WTC11 (cell line): Measurements from ENCODE around the gene ANKS6. TPM values are rescaled to one million over a fixed set of nuclear protein-coding genes. Genes with fewer than 3 reads are reported as not detected.

Experiments used
- ATAC-seq: fragments of 200-7000 bp; cut with Tn5 transposase; 2 replicates; pipeline ENCODE4 v1.10.0; 2021; ENCODE audit warnings: mild to moderate bottlenecking, moderate library complexity
- CTCF ChIA-PET: fragments of 300-600 bp; sonication (Branson Sonifier 250); formaldehyde crosslinking; loops from one replicate; lab custom pipeline; 2021; ENCODE audit warnings: antibody characterized with exemption; lab: Charles Lee
- POLR2A ChIA-PET: fragments of 350-600 bp; sonication (Branson Sonifier 250); formaldehyde crosslinking; loops from one replicate; lab custom pipeline; 2021; ENCODE audit warnings: antibody characterized with exemption; lab: Charles Lee
- DNase-seq: peaks from one replicate; pipeline ENCODE4 v3.0.0; 2021; ENCODE audit warnings: low spot score
- H3K27ac Mint-ChIP-seq: 2 replicates; pipeline ENCODE4 v1.8.0; 2021; ENCODE audit warnings: mixed read lengths
- H3K27me3 Mint-ChIP-seq: 2 replicates; pipeline ENCODE4 v1.8.0; 2021; ENCODE audit warnings: low read depth, mild to moderate bottlenecking, moderate library complexity, mixed read lengths
- H3K36me3 Mint-ChIP-seq: 2 replicates; pipeline ENCODE4 v1.8.0; 2021; ENCODE audit warnings: mixed read lengths
- H3K4me1 Mint-ChIP-seq: 2 replicates; pipeline ENCODE4 v1.8.0; 2022; ENCODE audit warnings: mixed read lengths
- H3K4me3 Mint-ChIP-seq: 2 replicates; pipeline ENCODE4 v1.8.0; 2021; ENCODE audit warnings: mild to moderate bottlenecking, moderate library complexity, mixed read lengths
- H3K9me3 Mint-ChIP-seq: 2 replicates; pipeline ENCODE4 v1.8.0; 2021; ENCODE audit warnings: mixed read lengths
- AFF4 ChIP-seq: sonication (generic); formaldehyde crosslinking; IDR thresholded peaks from 2 replicates; pipeline ENCODE4 v1.8.1; 2023; ENCODE audit warnings: mild to moderate bottlenecking, missing genetic modification reagents, borderline replicate concordance
- ATF1 ChIP-seq: sonication (generic); formaldehyde crosslinking; IDR thresholded peaks from 2 replicates; pipeline ENCODE4 v1.8.1; 2023; ENCODE audit warnings: mild to moderate bottlenecking, moderate library complexity, missing genetic modification reagents
- ATF2 ChIP-seq: sonication (generic); formaldehyde crosslinking; IDR thresholded peaks from 2 replicates; pipeline ENCODE4 v1.8.1; 2022; ENCODE audit warnings: low read depth, missing genetic modification reagents, borderline replicate concordance
- CDX4 ChIP-seq: fragments of 250-450 bp; sonication (Bioruptor Pico); IDR thresholded peaks from 2 replicates; pipeline ENCODE4 v1.9.0; 2021; ENCODE audit warnings: moderate library complexity, mild to moderate bottlenecking, inconsistent platforms, borderline replicate concordance
- CREB1 ChIP-seq: sonication (generic); formaldehyde crosslinking; IDR thresholded peaks from 2 replicates; pipeline ENCODE4 v1.8.0; 2023; ENCODE audit warnings: mild to moderate bottlenecking, missing genetic modification reagents
- ETV6 ChIP-seq: sonication (generic); formaldehyde crosslinking; IDR thresholded peaks from 2 replicates; pipeline ENCODE4 v1.8.1; 2022; ENCODE audit warnings: mild to moderate bottlenecking, missing genetic modification reagents
- GTF2I ChIP-seq: fragments of 250-450 bp; sonication (Bioruptor Pico); conservative IDR thresholded peaks from 2 replicates; pipeline ENCODE4 v1.4.0; 2021; ENCODE audit warnings: mild to moderate bottlenecking
- HMGA2 ChIP-seq: fragments of 250-450 bp; sonication (Bioruptor Pico); IDR thresholded peaks from 2 replicates; pipeline ENCODE4 v1.4.0; 2021; ENCODE audit warnings: mild to moderate bottlenecking, moderate library complexity
- HMGXB4 ChIP-seq: sonication (generic); formaldehyde crosslinking; IDR thresholded peaks from 2 replicates; pipeline ENCODE4 v1.8.1; 2023; ENCODE audit warnings: mild to moderate bottlenecking, moderate library complexity, missing genetic modification reagents
- JUN ChIP-seq: sonication (generic); formaldehyde crosslinking; IDR thresholded peaks from 2 replicates; pipeline ENCODE4 v1.8.0; 2023; ENCODE audit warnings: mild to moderate bottlenecking, missing genetic modification reagents
- NFATC4 ChIP-seq: fragments of 250-450 bp; sonication (Bioruptor Pico); IDR thresholded peaks from 2 replicates; pipeline ENCODE4 v1.9.0; 2021; ENCODE audit warnings: mild to moderate bottlenecking
- NFE2L1 ChIP-seq: sonication (generic); formaldehyde crosslinking; IDR thresholded peaks from 2 replicates; pipeline ENCODE4 v1.8.1; 2023; ENCODE audit warnings: missing genetic modification reagents
- PRDM15 ChIP-seq: sonication (generic); formaldehyde crosslinking; IDR thresholded peaks from 2 replicates; pipeline ENCODE4 v1.8.0; 2022; ENCODE audit warnings: missing genetic modification reagents
- SMAD3 ChIP-seq: sonication (generic); formaldehyde crosslinking; IDR thresholded peaks from 2 replicates; pipeline ENCODE4 v1.8.0; 2022; ENCODE audit warnings: missing genetic modification reagents, mild to moderate bottlenecking, borderline replicate concordance
- SMAD4 ChIP-seq: sonication (generic); formaldehyde crosslinking; IDR thresholded peaks from 2 replicates; pipeline ENCODE4 v1.8.0; 2022; ENCODE audit warnings: mild to moderate bottlenecking, missing genetic modification reagents
- TEAD4 ChIP-seq: sonication (generic); formaldehyde crosslinking; IDR thresholded peaks from 2 replicates; pipeline ENCODE4 v1.8.0; 2022; ENCODE audit warnings: mild to moderate bottlenecking, missing genetic modification reagents
- ZBTB21 ChIP-seq: sonication (generic); formaldehyde crosslinking; IDR thresholded peaks from 2 replicates; pipeline ENCODE4 v1.8.1; 2023; ENCODE audit warnings: mild to moderate bottlenecking, missing genetic modification reagents, borderline replicate concordance
- ZBTB43 ChIP-seq: sonication (generic); formaldehyde crosslinking; IDR thresholded peaks from 2 replicates; pipeline ENCODE4 v1.8.1; 2023; ENCODE audit warnings: mild to moderate bottlenecking, missing genetic modification reagents
- ZMAT4 ChIP-seq: fragments of 250-450 bp; sonication (Bioruptor Pico); IDR thresholded peaks from 2 replicates; pipeline ENCODE4 v1.9.0; 2021; ENCODE audit warnings: mild to moderate bottlenecking
- ZNF263 ChIP-seq: sonication (generic); formaldehyde crosslinking; IDR thresholded peaks from 2 replicates; pipeline ENCODE4 v1.8.1; 2022; ENCODE audit warnings: low read depth, mild to moderate bottlenecking, moderate library complexity, missing genetic modification reagents
- ZNF396 ChIP-seq: fragments of 250-450 bp; sonication (Bioruptor Pico); IDR thresholded peaks from 2 replicates; pipeline ENCODE4 v1.8.0; 2021; ENCODE audit warnings: mild to moderate bottlenecking, moderate library complexity, borderline replicate concordance
- ZNF416 ChIP-seq: fragments of 250-450 bp; sonication (Bioruptor Pico); IDR thresholded peaks from 2 replicates; pipeline ENCODE4 v1.9.0; 2021; ENCODE audit warnings: mild to moderate bottlenecking, inconsistent platforms
- total RNA-seq: library from RNA; stranded (reverse); gene quantifications from 3 replicates; pipeline ENCODE4 v1.2.3, GENCODE V29; 2021

ANKS6 gene
- total RNA-seq, 1 experiment from 2014 or later = 65.1 TPM

GRCh38 chr9:98755006-98755618 is 41.2 kb downstream of the ANKS6 start:
- ChIA-PET CTCF (interaction anchor here (0.7 to 1.3 kb wide), 4 partner anchors 9 to 26 kb away, joined by 3 to 6 read pairs (median 4); no protein-coding TSS in a partner anchor), POLR2A (interaction anchor here (0.6 kb wide), 1 partner anchor 839 kb away, joined by 3 read pairs; no protein-coding TSS in a partner anchor)
- Mint-ChIP-seq H3K27me3 (no peaks in the 10 kb centered on the region), H3K4me3 (no peak overlapping the region), H3K4me1 (no peaks in the 10 kb centered on the region), H3K27ac (no peak overlapping the region), H3K36me3 (peaks cover 64% of the 10 kb centered on the region), H3K9me3 (peaks cover 20% of the 10 kb centered on the region)
- TF ChIP-seq NFE2L1 (CRISPR knock-in tag) = no peak
- no peak for TF ChIP-seq ZBTB21
- no peak for TF ChIP-seq NFATC4 (CRISPR knock-in tag)
- TF ChIP-seq ETV6 (CRISPR knock-in tag) = no peak
- TF ChIP-seq ATF1 (CRISPR knock-in tag) = no peak
- no peak for TF ChIP-seq ZNF416 (CRISPR knock-in tag)
- TF ChIP-seq SMAD3 = no peak
- no peak for TF ChIP-seq CDX4
- no peak for TF ChIP-seq SMAD4 (CRISPR knock-in tag)
- DNase-seq (no peak), ATAC-seq (peak; percentile 72)

- POLR2A ChIA-PET = no interaction called here
- DNase-seq (no peak), ATAC-seq (no peak)
- Mint-ChIP-seq H3K27ac (no peak overlapping the region), H3K4me1 (no peaks in the 10 kb centered on the region), H3K4me3 (no peak overlapping the region), H3K27me3 (no peaks in the 10 kb centered on the region)
- CTCF ChIA-PET = interaction anchor here (1.1 kb wide), 1 partner anchor 23 kb away, joined by 3 read pairs; no protein-coding TSS in a partner anchor
- TF ChIP-seq ETV6 (CRISPR knock-in tag) (no peak), AFF4 (no peak), JUN (CRISPR knock-in tag) (no peak), PRDM15 (CRISPR knock-in tag) (no peak), HMGXB4 (CRISPR knock-in tag) (no peak), TEAD4 (CRISPR knock-in tag) (no peak), ZMAT4 (CRISPR knock-in tag) (no peak), ZNF396 (CRISPR knock-in tag) (no peak), ZNF263 (CRISPR knock-in tag) (no peak), ATF2 (CRISPR knock-in tag) (no peak), CREB1 (CRISPR knock-in tag) (no peak), GTF2I (no peak), ZBTB43 (CRISPR knock-in tag) (no peak), HMGA2 (CRISPR knock-in tag) (no peak)
- TF ChIP-seq, all 79 proteins: peak for 0
- H3K36me3 Mint-ChIP-seq = peaks cover 47% of the 10 kb centered on the region
- no peaks in the 10 kb centered on the region for H3K9me3 Mint-ChIP-seq
Measured at GRCh38 chr9:98751210-98751609, 45.1 kb downstream of the ANKS6 start.
